Endometrial microvascular endothelial cells (primary cell): Measurements from ENCODE around the gene PREP. TPM values are rescaled to one million over a fixed set of nuclear protein-coding genes. Genes with fewer than 3 reads are reported as not detected.
"Not testable (repeated sequence)": the region's sequence is repeated elsewhere in the genome, so short reads cannot be mapped to it uniquely, and the experiment has no call there.

Source experiments
- in situ Hi-C: cut with HindIII; loops from 2 replicates; pipeline ENCODE4 v1.10.0; 2017; ENCODE audit warnings: low sequenced_read_pairs, low pct_unique_long_range_greater_than_20kb; ENCODE audit errors: inconsistent ontology term
- total RNA-seq: library from RNA; depleted of rRNA; stranded (reverse); fragments of >200 nt; gene quantifications from one replicate; pipeline ENCODE4 v1.2.3, GENCODE V29; 2015; ENCODE audit errors: inconsistent ontology term

PREP gene
- 29.0 TPM for total RNA-seq

- in situ Hi-C loops, result no loop called here
Measured at GRCh38 chr6:105402939-105403935, at the start of gene PREP. Gene PREP, minus strand, starts transcription at chr6:105403082. Its CDS starts 191 bp downstream, at chr6:105402891.

- in situ Hi-C loops, result no loop called here
Measured at GRCh38 chr6:105452376-105452775, 49.5 kb upstream of the PREP start.

- in situ Hi-C loops, result no loop called here
Measured at GRCh38 chr6:105449756-105450390, 47.0 kb upstream of the PREP start.

DNA sequence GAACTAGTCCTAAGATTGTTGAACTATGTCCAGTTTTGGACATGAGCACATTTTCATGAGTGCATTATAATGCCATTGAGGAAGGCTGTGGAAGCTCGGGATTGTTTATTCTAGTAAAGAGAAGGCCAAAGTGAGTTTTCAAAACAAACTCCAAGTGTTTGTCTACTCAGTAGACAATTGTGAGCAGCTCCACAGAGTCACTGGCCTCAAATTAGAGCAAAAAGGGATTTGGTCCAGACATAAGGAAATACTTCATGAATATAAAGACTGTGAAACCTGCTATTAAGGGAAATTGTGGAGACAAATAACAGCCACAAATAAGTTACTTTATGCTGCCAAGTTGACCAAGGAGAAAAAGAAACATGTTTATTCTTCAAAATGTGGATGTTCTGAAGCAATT lies 42.6 kb upstream of the PREP start:
- in situ Hi-C loops, result no loop called here

- in situ Hi-C loops, result no loop called here
Measured at GRCh38 chr6:105443941-105444340, 41.1 kb upstream of the PREP start.

DNA sequence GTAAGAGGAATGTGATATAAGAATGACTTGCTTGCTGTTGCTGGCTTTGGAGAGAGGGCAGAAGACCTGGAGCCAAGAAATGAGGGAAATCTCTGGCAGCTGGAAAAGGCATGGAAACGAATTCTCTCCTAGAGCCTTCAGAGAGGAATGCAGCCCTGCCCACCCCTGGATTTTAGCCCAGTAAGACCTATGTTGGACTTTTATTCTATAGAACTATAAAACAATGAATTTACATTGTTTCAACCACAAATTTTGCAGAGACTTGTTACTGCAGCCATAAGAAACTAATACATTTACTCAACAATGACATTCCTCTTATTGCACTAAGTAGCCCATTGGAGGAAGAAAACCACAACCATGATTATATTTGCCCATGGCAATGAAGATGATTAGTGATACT lies 39.5 kb upstream of the PREP start:
- in situ Hi-C loops, result no loop called here

GRCh38 chr6:105437236-105437635 lies 34.4 kb upstream of the PREP start:
- in situ Hi-C loops, result no loop called here

DNA sequence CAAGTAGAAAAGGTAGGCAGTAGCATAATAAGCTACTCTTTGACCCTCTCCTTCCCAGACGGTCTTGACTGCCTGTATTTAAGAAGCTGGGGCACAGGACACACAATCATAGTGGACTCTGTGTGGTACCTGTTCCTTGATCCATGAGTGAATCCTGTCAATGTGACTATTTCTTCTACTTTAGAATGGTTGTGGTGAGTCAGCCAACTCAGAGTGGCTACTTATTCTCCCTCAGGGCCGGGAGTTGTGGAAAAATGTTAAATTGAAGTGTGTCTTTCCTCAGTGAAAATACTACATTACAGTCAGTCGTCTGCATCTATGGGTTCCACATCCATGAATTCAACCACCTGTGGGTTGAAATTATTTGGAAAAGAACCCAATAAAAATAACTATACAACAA lies 30.8 kb upstream of the PREP start:
- in situ Hi-C loops, result no loop called here

GRCh38 chr6:105432797-105433196 lies 29.9 kb upstream of the PREP start:
- in situ Hi-C loops, result no loop called here

DNA sequence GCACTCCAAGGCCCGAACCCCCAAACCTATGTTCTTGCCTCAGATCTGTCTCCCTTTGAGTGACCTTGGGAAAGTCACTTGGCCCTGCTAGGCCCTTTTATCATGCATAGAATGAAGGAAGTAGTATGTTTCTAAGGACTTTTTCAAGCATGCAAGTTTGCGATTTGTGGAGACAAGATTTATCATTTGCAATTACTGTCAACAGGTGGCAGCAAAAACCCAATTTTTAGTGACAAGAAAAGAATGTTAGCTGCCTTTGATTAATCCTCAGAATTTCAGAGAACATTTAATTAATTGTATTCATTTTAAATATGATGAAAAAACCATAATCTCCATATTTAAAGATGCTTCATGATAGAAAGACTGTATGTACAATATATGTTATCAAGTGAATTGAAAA lies 28.3 kb upstream of the PREP start:
- in situ Hi-C loops, result no loop called here

DNA sequence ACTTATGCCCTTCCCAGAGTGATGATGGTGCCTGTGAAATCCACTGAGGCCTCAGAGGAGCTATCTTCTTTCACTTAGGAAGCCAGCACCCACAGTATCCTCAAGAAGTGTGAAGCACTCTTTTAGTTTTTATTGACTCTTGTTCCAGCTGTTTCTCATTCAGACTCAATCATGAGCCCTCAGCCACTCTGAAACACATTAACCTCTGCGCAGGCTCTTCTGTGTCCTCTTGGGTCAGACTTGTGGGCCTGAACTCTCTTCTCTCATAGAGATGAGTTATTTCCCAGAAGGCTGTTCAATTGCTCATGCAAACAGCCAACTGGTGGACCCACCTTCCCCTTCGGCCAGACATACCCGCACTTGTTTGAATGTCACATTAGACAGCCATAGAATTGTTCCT lies 27.8 kb upstream of the PREP start:
- in situ Hi-C loops, result no loop called here

- in situ Hi-C loops, result no loop called here
Measured at GRCh38 chr6:105429676-105430075, 26.8 kb upstream of the PREP start.

GRCh38 chr6:105428342-105428957 lies 25.6 kb upstream of the PREP start:
- in situ Hi-C loops, result no loop called here

DNA sequence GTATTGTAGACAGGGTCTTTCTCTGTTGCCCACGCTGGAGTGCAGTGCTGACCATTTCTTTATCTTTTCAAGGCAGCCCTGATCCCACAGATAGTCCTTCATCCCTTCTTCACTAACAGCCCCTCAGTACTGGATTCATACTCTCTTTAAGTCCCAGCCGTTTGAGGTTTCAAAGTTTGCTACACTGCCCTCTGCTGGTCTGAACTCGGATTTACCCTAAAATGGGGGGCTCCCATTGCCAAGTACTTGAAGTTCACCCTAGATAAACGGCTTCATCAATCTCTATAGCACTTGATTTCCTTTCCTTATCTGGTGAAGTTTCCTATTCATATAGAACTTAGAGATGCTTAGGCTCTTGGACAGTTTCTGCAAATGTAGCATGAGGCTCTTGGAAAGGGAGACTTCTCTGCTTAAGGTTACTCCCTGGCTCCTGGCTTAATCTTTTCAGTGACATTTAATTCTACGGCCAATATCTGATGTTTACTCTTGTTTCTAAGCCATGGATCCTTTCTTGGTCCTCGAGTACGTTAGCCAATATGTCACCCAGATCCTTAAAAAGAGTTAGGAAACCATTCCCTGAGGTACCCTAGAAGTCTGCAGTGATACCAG lies 21.4 kb upstream of the PREP start:
- in situ Hi-C loops, result no loop called here

DNA sequence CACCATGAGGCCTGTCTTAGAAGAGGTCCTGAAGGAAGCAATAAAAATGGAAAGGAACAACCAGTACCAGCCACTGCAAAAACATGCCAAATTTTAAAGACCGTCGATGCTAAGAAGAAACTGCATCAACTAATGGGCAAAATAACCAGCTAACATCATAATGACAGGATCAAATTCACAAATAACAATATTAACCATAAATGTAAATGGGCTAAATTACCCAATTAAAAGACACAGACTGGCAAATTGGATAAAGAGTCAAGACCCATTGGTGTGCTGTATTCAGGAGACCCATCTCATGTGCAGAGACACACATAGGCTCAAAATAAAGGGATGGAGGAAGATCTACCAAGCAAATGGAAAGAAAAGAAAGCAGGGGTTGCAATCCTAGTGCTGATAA lies 14.1 kb upstream of the PREP start:
- in situ Hi-C loops, result not testable (repeated sequence)

GRCh38 chr6:105409734-105410133 lies 6.9 kb upstream of the PREP start:
- in situ Hi-C loops, result no loop called here

- in situ Hi-C loops, result no loop called here
Measured at GRCh38 chr6:105402090-105402938, 568 bp downstream of the PREP start.

DNA sequence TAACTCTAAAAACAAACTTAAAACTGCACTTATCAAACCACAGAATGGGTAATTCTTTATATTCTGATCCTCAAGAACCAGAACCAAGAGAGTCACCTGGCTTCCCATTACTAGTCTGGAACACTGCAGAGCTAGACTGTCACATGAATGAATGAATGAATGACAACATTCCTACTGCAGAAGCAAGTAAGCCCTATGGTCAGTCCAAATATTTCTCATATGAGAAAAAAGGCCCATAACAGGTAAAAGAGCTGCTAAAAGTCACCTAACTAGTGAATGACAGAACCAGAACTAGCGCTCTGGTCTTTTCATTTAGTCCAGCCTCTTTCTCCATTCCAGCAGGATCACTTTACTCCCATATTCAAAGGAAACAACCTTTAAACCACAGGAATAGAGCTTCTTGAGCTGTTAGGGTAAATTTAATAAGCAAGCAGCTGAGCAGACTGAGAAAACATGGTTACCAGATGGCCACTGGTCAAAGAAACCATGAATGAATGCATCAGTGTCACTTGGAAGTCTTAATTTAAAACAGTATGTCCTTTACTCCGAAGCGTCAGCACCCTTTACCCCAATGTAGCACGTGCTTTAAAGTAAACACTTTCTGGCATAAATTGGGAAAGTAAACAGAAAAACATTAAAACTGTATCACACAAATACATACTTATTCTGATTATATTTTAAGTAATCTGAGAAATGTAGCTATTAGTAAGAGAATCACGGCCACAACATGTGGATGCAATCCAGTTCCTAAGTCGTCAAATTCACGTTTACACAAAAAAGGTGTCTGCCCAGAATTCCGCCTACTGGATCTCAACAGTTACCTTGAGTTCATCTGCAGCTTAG lies 1.4 kb downstream of the PREP start:
- in situ Hi-C loops, result no loop called here
